CD14-positive monocyte (primary cell): ENCODE measurements around the gene SPSB3. TPM values are rescaled to one million over a fixed set of nuclear protein-coding genes. Genes with fewer than 3 reads are reported as not detected.

Experiments used
- DNase-seq, 3 donors: peaks; one replicate each; pipeline ENCODE4 v3.0.0-alpha.2; 2011 to 2022
- H2AFZ ChIP-seq: 2 replicates; pipeline ENCODE4 v1.6.0; 2012; ENCODE audit warnings: mild to moderate bottlenecking, low read depth, low read length, inconsistent platforms; ENCODE audit not compliant: insufficient read depth, poor library complexity, severe bottlenecking
- H3K27ac ChIP-seq, 2 donors: 1 replicate in 1 of 2; 2 replicates in 1 of 2; pipeline ENCODE4 v1.5.1; 2012 to 2013; ENCODE audit warnings: low read length in 2 of 2, control low read depth in 1 of 2, inconsistent platforms in 1 of 2, low read depth in 1 of 2, mild to moderate bottlenecking in 1 of 2
- H3K27me3 ChIP-seq, 2 donors: one replicate each; pipeline versions ENCODE4 v1.6.0 to v1.6.1; 2011 to 2013; ENCODE audit warnings: low read length in 2 of 2; ENCODE audit not compliant: control insufficient read depth in 2 of 2, insufficient read depth in 2 of 2
- H3K36me3 ChIP-seq, 2 donors: replicated peaks in 1 of 2; 1 replicate in 1 of 2; 2 replicates in 1 of 2; pipeline versions ENCODE4 v1.5.1 to v1.6.1; 2012 to 2013; ENCODE audit warnings: low read length in 2 of 2, control low read depth in 1 of 2, inconsistent platforms in 1 of 2, mild to moderate bottlenecking in 1 of 2; ENCODE audit not compliant: insufficient read depth in 2 of 2, control insufficient read depth in 1 of 2
- H3K4me1 ChIP-seq, 2 donors: 1 replicate in 1 of 2; 2 replicates in 1 of 2; pipeline versions ENCODE4 v1.5.1 to v1.6.1; 2012 to 2013; ENCODE audit warnings: low read length in 2 of 2, control low read depth in 1 of 2, inconsistent platforms in 1 of 2, mild to moderate bottlenecking in 1 of 2, moderate library complexity in 1 of 2; ENCODE audit not compliant: insufficient read depth in 2 of 2, control insufficient read depth in 1 of 2
- H3K4me2 ChIP-seq: replicated peaks from 2 replicates; pipeline ENCODE3; 2012; ENCODE audit warnings: low read length, moderate library complexity, mild to moderate bottlenecking; ENCODE audit not compliant: poor library complexity, severe bottlenecking; ENCODE audit errors: extremely low read depth
- H3K4me3 ChIP-seq, 3 experiments: fragments of 200-600 bp in 1 of 3; sonication (generic) in 1 of 3; replicated peaks in 1 of 3; 1 replicate in 2 of 3; 2 replicates in 1 of 3; pipeline ENCODE4 v1.5.1; 2011 to 2013; ENCODE audit warnings: low read length in 3 of 3, mild to moderate bottlenecking in 3 of 3, control low read depth in 2 of 3, low read depth in 2 of 3, inconsistent platforms in 1 of 3, moderate library complexity in 1 of 3
- H3K79me2 ChIP-seq: 2 replicates; pipeline ENCODE4 v1.6.0; 2012; ENCODE audit warnings: mild to moderate bottlenecking, control low read depth, inconsistent platforms, low read length, moderate library complexity; ENCODE audit not compliant: insufficient read depth
- H3K9ac ChIP-seq: 2 replicates; pipeline ENCODE4 v1.6.0; 2017; ENCODE audit warnings: low read length, mild to moderate bottlenecking; ENCODE audit not compliant: insufficient read depth, poor library complexity, severe bottlenecking
- H3K9me3 ChIP-seq, 2 donors: replicated peaks in 1 of 2; 1 replicate in 1 of 2; 2 replicates in 1 of 2; pipeline versions ENCODE4 v1.5.1 to v1.6.1; 2012 to 2013; ENCODE audit warnings: low read length in 2 of 2, control low read depth in 1 of 2; ENCODE audit not compliant: control insufficient read depth in 1 of 2, insufficient read depth in 1 of 2
- H4K20me1 ChIP-seq: 2 replicates; pipeline ENCODE4 v1.6.0; 2012; ENCODE audit warnings: mild to moderate bottlenecking, low read length, control low read depth, moderate library complexity; ENCODE audit not compliant: insufficient read depth
- H3K27ac Mint-ChIP-seq, 7 donors: one replicate each; pipeline ENCODE4 v1.8.0; 2020; ENCODE audit warnings: mild to moderate bottlenecking in 7 of 7, mixed read lengths in 7 of 7, moderate library complexity in 6 of 7, inconsistent platforms in 2 of 7
- H3K27me3 Mint-ChIP-seq, 3 donors: one replicate each; pipeline ENCODE4 v1.8.0; 2021 to 2022; ENCODE audit warnings: low read depth in 3 of 3, mild to moderate bottlenecking in 3 of 3, mixed read lengths in 3 of 3, moderate library complexity in 3 of 3, inconsistent platforms in 1 of 3
- H3K36me3 Mint-ChIP-seq, 2 donors: one replicate each; pipeline ENCODE4 v1.8.0; 2020; ENCODE audit warnings: mixed read lengths in 2 of 2, inconsistent platforms in 1 of 2, mild to moderate bottlenecking in 1 of 2
- H3K4me1 Mint-ChIP-seq: one replicate; pipeline ENCODE4 v1.8.0; 2020; ENCODE audit warnings: mild to moderate bottlenecking, mixed read lengths
- H3K4me3 Mint-ChIP-seq, 2 donors: one replicate each; pipeline ENCODE4 v1.8.0; 2020; ENCODE audit warnings: mild to moderate bottlenecking in 2 of 2, mixed read lengths in 2 of 2, moderate library complexity in 1 of 2
- H3K9me3 Mint-ChIP-seq, 7 donors: one replicate each; pipeline ENCODE4 v1.8.0; 2020 to 2022; ENCODE audit warnings: mixed read lengths in 7 of 7, mild to moderate bottlenecking in 6 of 7, moderate library complexity in 6 of 7, inconsistent platforms in 2 of 7
- CTCF ChIP-seq: fragments of 200-600 bp; IDR thresholded peaks from one replicate; pipeline ENCODE4 v1.8.0; 2022; ENCODE audit warnings: antibody characterized with exemption, mild to moderate bottlenecking
- WGBS: methylation state at CpG from one replicate; pipeline ENCODE4 v1.1.5; 2013; ENCODE audit warnings: missing lambda C conversion rate; ENCODE audit not compliant: insufficient coverage; 5-methylcytosine and 5-hydroxymethylcytosine counted together
- intact Hi-C, 2 donors: fragments of 100-400 bp; cut with micrococcal nuclease; formaldehyde crosslinking; loops; one replicate each; pipeline versions ENCODE4 v1.15.0 to v1.15.1; 2023
- polyA plus RNA-seq, 3 donors: library from polyadenylated mRNA; depleted of rRNA in 1 of 3; unstranded in 2 of 3; stranded (reverse) in 1 of 3; fragments of 300-500 nt in 2 of 3; fragments of >200 nt in 1 of 3; fragmentation: Illumina TruSeq in 2 of 3; gene quantifications; 1 replicate in 2 of 3; 2 replicates in 1 of 3; pipeline ENCODE4 v1.2.3, GENCODE V29; 2012 to 2021

The SPSB3 gene
- polyA plus RNA-seq, 3 donors: 36.8 to 151 (median 40.2) TPM

- Mint-ChIP-seq H3K27ac (peak overlapping the region in 1 of 7 donors; percentile 43), H3K36me3 (peaks cover 18 to 55% of the 10 kb centered on the region in 2 donors), H3K27me3 (no peaks in the 10 kb centered on the region), H3K4me1 (peaks cover 12% of the 10 kb centered on the region), H3K9me3 (no peaks in the 10 kb centered on the region), H3K4me3 (no peak overlapping the region)
- no peak for DNase-seq
- Histone ChIP-seq H3K36me3 (peaks cover 42 to 44% of the 10 kb centered on the region in 2 donors), H3K9me3 (no peaks in the 10 kb centered on the region), H3K27me3 (no peaks in the 10 kb centered on the region), H3K9ac (no peak overlapping the region), H2AFZ (no peak overlapping the region), H3K4me2 (no peak overlapping the region), H3K27ac (no peak overlapping the region), H3K4me1 (peaks cover 12 to 16% of the 10 kb centered on the region in 2 donors), H3K79me2 (peaks cover 39% of the 10 kb centered on the region), H4K20me1 (peaks cover 34% of the 10 kb centered on the region), H3K4me3 (no peak overlapping the region)
- intact Hi-C loops: loop anchor here in 1 of 2 donors (10.0 kb wide), 2 partner anchors 82 to 362 kb away; partner anchors contain the start of genes MAPK8IP3 and UQCC4
- 97% methylated on average over 6 of the region's 6 CpGs for WGBS
- no peak for TF ChIP-seq CTCF
These were observed 4.6 kb upstream of the SPSB3 start for GRCh38 chr16:1787056-1787321.

DNA sequence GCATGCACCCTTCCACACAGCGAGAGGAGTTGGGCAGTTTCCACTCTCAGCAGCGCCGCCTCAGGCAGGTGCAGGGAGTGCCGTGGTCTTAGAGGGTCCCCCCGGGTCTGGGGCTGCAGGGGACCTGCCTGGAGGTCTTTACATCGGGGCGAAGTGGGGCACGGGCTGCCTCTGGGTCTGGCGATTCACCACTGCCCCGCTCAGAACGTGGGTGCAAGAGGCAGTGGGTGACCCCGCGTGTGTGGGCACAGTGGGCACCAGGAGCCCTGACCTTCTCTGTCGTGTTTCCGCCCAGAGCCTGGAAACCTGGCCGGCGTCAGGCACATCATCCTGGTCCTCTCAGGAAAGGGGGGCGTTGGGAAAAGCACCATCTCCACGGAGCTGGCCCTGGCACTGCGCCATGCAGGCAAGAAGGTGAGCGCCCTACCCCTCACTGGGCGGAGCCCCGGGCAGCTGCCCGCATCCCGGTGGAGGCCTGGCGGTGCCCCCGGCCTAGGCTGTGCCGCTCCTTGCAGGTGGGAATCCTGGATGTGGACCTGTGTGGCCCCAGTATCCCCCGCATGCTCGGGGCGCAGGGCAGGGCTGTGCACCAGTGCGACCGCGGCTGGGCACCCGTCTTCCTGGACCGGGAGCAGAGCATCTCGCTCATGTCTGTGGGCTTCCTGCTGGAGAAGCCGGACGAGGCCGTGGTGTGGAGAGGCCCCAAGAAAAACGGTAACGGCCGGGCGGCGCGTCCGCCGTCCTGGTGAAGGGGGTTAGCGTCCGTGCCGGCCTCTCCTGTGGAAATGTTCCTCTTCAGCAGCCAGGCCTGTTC lies 4.1 kb upstream of the SPSB3 start:
- no peak for TF ChIP-seq CTCF
- peaks cover 43% of the 10 kb centered on the region for H3K79me2 ChIP-seq
- peak overlapping the region in 1 of 7 donors; percentile 43 for H3K27ac Mint-ChIP-seq

More for the DNA sequence above, 4.1 kb upstream of the SPSB3 start:
- Histone ChIP-seq H3K9me3 (no peaks in the 10 kb centered on the region), H3K36me3 (peaks cover 41 to 44% of the 10 kb centered on the region in 2 donors), H3K27me3 (no peaks in the 10 kb centered on the region), H4K20me1 (peaks cover 39% of the 10 kb centered on the region), H3K4me1 (peaks cover 17 to 21% of the 10 kb centered on the region in 2 donors), H3K9ac (no peak overlapping the region), H3K4me2 (no peak overlapping the region), H3K4me3 (no peak overlapping the region), H2AFZ (no peak overlapping the region), H3K27ac (no peak overlapping the region)
- 95% methylated on average over 47 of the region's 51 CpGs for WGBS
- DNase-seq: no peak
- H3K9me3 Mint-ChIP-seq: no peaks in the 10 kb centered on the region
- intact Hi-C loops: loop anchor here in 1 of 2 donors (10.0 kb wide), 2 partner anchors 82 to 362 kb away; partner anchors contain the start of genes MAPK8IP3 and UQCC4
- H3K4me1 Mint-ChIP-seq: peaks cover 17% of the 10 kb centered on the region
- no peaks in the 10 kb centered on the region for H3K27me3 Mint-ChIP-seq
- H3K36me3 Mint-ChIP-seq: peaks cover 18 to 55% of the 10 kb centered on the region in 2 donors
- H3K4me3 Mint-ChIP-seq: no peak overlapping the region
